Measurements from ENCODE around the gene RPL27A. TPM values are rescaled to one million over a fixed set of nuclear protein-coding genes. Genes with fewer than 3 reads are reported as not detected.

RPL27A gene
- total RNA-seq, 2 experiments from 2014 or later = 1,027 to 1,094 TPM

GRCh38 chr11:8730697-8731020, 48.1 kb downstream of the RPL27A start:
- no peaks in the 10 kb centered on the region for H3K4me1 Mint-ChIP-seq (ENCODE audit: low read depth)
- POLR2A ChIA-PET = no interaction called here
- no peak overlapping the region for H3K4me3 Mint-ChIP-seq
- H3K9me3 Mint-ChIP-seq = no peaks in the 10 kb centered on the region
- intact Hi-C loops (cut with micrococcal nuclease) = no loop called here
- no peak overlapping the region for H3K27ac Mint-ChIP-seq
- H3K27me3 Mint-ChIP-seq = no peaks in the 10 kb centered on the region
- DNase-seq = no peak
- CTCF ChIA-PET = no interaction called here
- H3K36me3 Mint-ChIP-seq = no peaks in the 10 kb centered on the region

- H3K4me1 Mint-ChIP-seq (ENCODE audit: low read depth) = no peaks in the 10 kb centered on the region
- CTCF ChIA-PET = interaction anchor here (0.5 kb wide), 1 partner anchor 598 kb away, joined by 3 read pairs; no protein-coding TSS in a partner anchor
- DNase-seq = no peak
- H3K27ac Mint-ChIP-seq = no peak overlapping the region
- H3K4me3 Mint-ChIP-seq = no peak overlapping the region
- intact Hi-C loops (cut with micrococcal nuclease) = no loop called here
- H3K27me3 Mint-ChIP-seq = no peaks in the 10 kb centered on the region
- no peaks in the 10 kb centered on the region for H3K36me3 Mint-ChIP-seq
- POLR2A ChIA-PET = no interaction called here
- H3K9me3 Mint-ChIP-seq = no peaks in the 10 kb centered on the region
Observed at GRCh38 chr11:8731647-8732323, 49.2 kb downstream of the RPL27A start.

- CTCF ChIA-PET = no interaction called here
- Mint-ChIP-seq H3K4me3 (no peak overlapping the region), H3K4me1 (ENCODE audit: low read depth) (no peaks in the 10 kb centered on the region), H3K36me3 (no peaks in the 10 kb centered on the region), H3K27ac (no peak overlapping the region), H3K9me3 (no peaks in the 10 kb centered on the region), H3K27me3 (no peaks in the 10 kb centered on the region)
- DNase-seq = no peak
- POLR2A ChIA-PET = no interaction called here
- intact Hi-C loops (cut with micrococcal nuclease) = no loop called here
Observed at GRCh38 chr11:8732324-8732670, 49.7 kb downstream of the RPL27A start.

GRCh38 chr11:8732748-8733241, 50.2 kb downstream of the RPL27A start:
- CTCF ChIA-PET = no interaction called here
- intact Hi-C loops (cut with micrococcal nuclease) = no loop called here
- no peaks in the 10 kb centered on the region for H3K4me1 Mint-ChIP-seq (ENCODE audit: low read depth)
- H3K9me3 Mint-ChIP-seq = no peaks in the 10 kb centered on the region
- H3K27me3 Mint-ChIP-seq = no peaks in the 10 kb centered on the region
- no peaks in the 10 kb centered on the region for H3K36me3 Mint-ChIP-seq
- no peak overlapping the region for H3K4me3 Mint-ChIP-seq
- no peak for DNase-seq
- no peak overlapping the region for H3K27ac Mint-ChIP-seq
- POLR2A ChIA-PET = no interaction called here

- Mint-ChIP-seq H3K36me3 (no peaks in the 10 kb centered on the region), H3K4me3 (no peak overlapping the region), H3K27ac (no peak overlapping the region), H3K9me3 (no peaks in the 10 kb centered on the region), H3K27me3 (no peaks in the 10 kb centered on the region), H3K4me1 (ENCODE audit: low read depth) (no peaks in the 10 kb centered on the region)
- ChIA-PET POLR2A (no interaction called here), CTCF (no interaction called here)
- intact Hi-C loops (cut with micrococcal nuclease) = no loop called here
- DNase-seq = no peak
Observed at GRCh38 chr11:8733852-8734251, 51.3 kb downstream of the RPL27A start.

- intact Hi-C loops (cut with micrococcal nuclease) = no loop called here
- Mint-ChIP-seq H3K27me3 (no peaks in the 10 kb centered on the region), H3K27ac (no peak overlapping the region), H3K4me1 (ENCODE audit: low read depth) (no peaks in the 10 kb centered on the region), H3K9me3 (no peaks in the 10 kb centered on the region), H3K36me3 (no peaks in the 10 kb centered on the region), H3K4me3 (no peak overlapping the region)
- POLR2A ChIA-PET = no interaction called here
- no peak for DNase-seq
- CTCF ChIA-PET = no interaction called here
Observed at GRCh38 chr11:8735094-8735493, 52.5 kb downstream of the RPL27A start.

- CTCF ChIA-PET = no interaction called here
- Mint-ChIP-seq H3K4me3 (no peak overlapping the region), H3K9me3 (no peaks in the 10 kb centered on the region), H3K27ac (no peak overlapping the region), H3K4me1 (ENCODE audit: low read depth) (peaks cover 3% of the 10 kb centered on the region), H3K36me3 (no peaks in the 10 kb centered on the region), H3K27me3 (no peaks in the 10 kb centered on the region)
- intact Hi-C loops (cut with micrococcal nuclease) = no loop called here
- POLR2A ChIA-PET = no interaction called here
- no peak for DNase-seq
Observed at GRCh38 chr11:8739309-8739793, 56.8 kb downstream of the RPL27A start.

Other genes with a start within 250 kb of the RPL27A start
- gene STK33, start 88.6 kb upstream of the RPL27A start, total RNA-seq = under 1 TPM; 0.24 to 0.46 TPM
- gene TRIM66, start 127 bp upstream of the RPL27A start, total RNA-seq = 10 to 100 TPM; 18.3 to 24.2 TPM
- 10 to 100 TPM; 37.9 to 39.9 TPM for gene AKIP1, start 228.4 kb downstream of the RPL27A start, total RNA-seq

All from activated CD4-positive, alpha-beta memory T cell treated with anti-CD3 and anti-CD28 coated beads for 36 hours (primary cell).